Stomach (tissue), 9 donors: Measurements from ENCODE around the gene HDAC9. TPM values are rescaled to one million over a fixed set of nuclear protein-coding genes. Genes with fewer than 3 reads are reported as not detected.

ENCODE experiments used
- DNase-seq, 2 donors: peaks; one replicate each; pipeline versions ENCODE4 v3.0.0 to v3.0.0-alpha.2; 2013 to 2019
- H3K27ac ChIP-seq, 5 donors: fragments of 200-600 bp in 4 of 5; sonication (generic) in 4 of 5; one replicate each; pipeline ENCODE4 v1.5.1; 2013 to 2019; ENCODE audit warnings: mild to moderate bottlenecking in 1 of 5, moderate library complexity in 1 of 5
- H3K27me3 ChIP-seq, 3 donors: fragments of 200-600 bp; sonication (generic); one replicate each; pipeline ENCODE4 v1.5.1; 2017 to 2019; ENCODE audit warnings: mixed run types in 1 of 3
- H3K36me3 ChIP-seq, 4 donors: fragments of 200-600 bp; sonication (generic); 1 replicate in 3 of 4; 2 replicates in 1 of 4; pipeline ENCODE4 v1.5.1; 2016 to 2019
- H3K4me1 ChIP-seq, 4 donors: fragments of 200-600 bp; sonication (generic); one replicate each; pipeline ENCODE4 v1.5.1; 2016 to 2019
- H3K4me3 ChIP-seq, 4 donors: fragments of 200-600 bp; sonication (generic) in 3 of 4; one replicate each; pipeline ENCODE4 v1.5.1; 2016 to 2019; ENCODE audit warnings: mild to moderate bottlenecking in 1 of 4
- H3K9me3 ChIP-seq, 4 donors: fragments of 200-600 bp; sonication (generic); one replicate each; pipeline ENCODE4 v1.5.1; 2016 to 2019
- EP300 ChIP-seq: sonication (generic); formaldehyde crosslinking; IDR thresholded peaks from one replicate; pipeline ENCODE4 v1.6.1; 2017; ENCODE audit warnings: antibody characterized with exemption
- POLR2A ChIP-seq, 4 donors: fragments of 450-650 bp; IDR thresholded peaks; one replicate each; pipeline ENCODE4 v1.6.1; 2016; ENCODE audit warnings: antibody characterized with exemption in 4 of 4, control low read depth in 2 of 4, mild to moderate bottlenecking in 1 of 4, moderate library complexity in 1 of 4
- POLR2AphosphoS5 ChIP-seq, 3 donors: sonication (generic); formaldehyde crosslinking; IDR thresholded peaks; one replicate each; pipeline ENCODE4 v1.6.1; 2016; ENCODE audit warnings: antibody characterized with exemption in 3 of 3
- WGBS, 5 donors: extraction: QIAGEN DNeasy Blood & Tissue Kit in 3 of 5; methylation state at CpG; one replicate each; pipeline versions ENCODE4 v1.1.5 to v1.1.7; 2013 to 2018; 5-methylcytosine and 5-hydroxymethylcytosine counted together
- intact Hi-C: fragments of 100-400 bp; cut with DNase I; formaldehyde crosslinking; loops from one replicate; pipeline ENCODE4 v1.15.1; 2023; ENCODE audit warnings: low total_unique reads
- polyA plus RNA-seq, 3 donors: library from polyadenylated mRNA; stranded (reverse); fragments of 200-250 nt; gene quantifications; one replicate each; pipeline ENCODE4 v1.2.3, GENCODE V29; 2013
- total RNA-seq, 5 donors: library from RNA; depleted of rRNA; stranded (reverse); fragments of >200 nt; gene quantifications; one replicate each; pipeline versions ENCODE4 v1.1.0 to v1.2.3, GENCODE V29; 2014 to 2016
- TF ChIP-seq, protein P1 (sequence below), 7 experiments: fragments of 450-650 bp in 4 of 7; fragments of 200-600 bp in 3 of 7; sonication (generic) in 3 of 7; IDR thresholded peaks; one replicate each; pipeline ENCODE4 v1.5.1; 2016 to 2019; ENCODE audit warnings: antibody characterized with exemption in 7 of 7, control low read depth in 2 of 7, mild to moderate bottlenecking in 1 of 7
- donor health status: healthy with polysubstance abuse.
- donor health status: Bipolar disorder and iron deficiency.
- donor health status: healthy.

The HDAC9 gene
- total and polyA plus RNA-seq, 8 donors, result 1.4 to 60.0 (median 9.8) TPM

DNA sequence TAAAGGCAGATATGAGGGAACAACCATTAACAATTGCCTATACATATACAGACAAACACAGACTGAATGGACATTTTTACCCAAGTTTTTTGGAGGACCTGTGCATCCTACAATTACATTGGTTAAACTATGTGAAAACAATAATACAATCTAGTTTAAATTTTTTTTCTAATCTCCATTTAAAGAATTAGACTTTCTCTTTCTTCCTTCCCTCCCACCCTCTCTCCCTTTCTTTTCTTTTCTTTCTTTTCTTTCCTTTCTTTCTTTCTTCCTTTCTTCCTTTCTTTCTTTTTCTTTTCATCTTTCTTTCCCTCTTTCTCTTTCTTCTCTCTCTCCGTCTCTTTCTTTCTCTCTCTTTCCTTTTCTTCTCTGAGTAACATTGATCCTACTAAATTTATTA, 183.7 kb downstream of the HDAC9 start:
- H3K9me3 ChIP-seq, result no peaks in the 10 kb centered on the region
- H3K27me3 ChIP-seq, result no peaks in the 10 kb centered on the region
- no peaks in the 10 kb centered on the region for H3K36me3 ChIP-seq
- H3K4me3 ChIP-seq, result no peak overlapping the region
- H3K27ac ChIP-seq, result no peak overlapping the region
- TF ChIP-seq POLR2AphosphoS5 (IDR thresholded peaks at IDR 0.05), result no peak
- TF ChIP-seq EP300, result no peak
- TF ChIP-seq, protein P1, sequence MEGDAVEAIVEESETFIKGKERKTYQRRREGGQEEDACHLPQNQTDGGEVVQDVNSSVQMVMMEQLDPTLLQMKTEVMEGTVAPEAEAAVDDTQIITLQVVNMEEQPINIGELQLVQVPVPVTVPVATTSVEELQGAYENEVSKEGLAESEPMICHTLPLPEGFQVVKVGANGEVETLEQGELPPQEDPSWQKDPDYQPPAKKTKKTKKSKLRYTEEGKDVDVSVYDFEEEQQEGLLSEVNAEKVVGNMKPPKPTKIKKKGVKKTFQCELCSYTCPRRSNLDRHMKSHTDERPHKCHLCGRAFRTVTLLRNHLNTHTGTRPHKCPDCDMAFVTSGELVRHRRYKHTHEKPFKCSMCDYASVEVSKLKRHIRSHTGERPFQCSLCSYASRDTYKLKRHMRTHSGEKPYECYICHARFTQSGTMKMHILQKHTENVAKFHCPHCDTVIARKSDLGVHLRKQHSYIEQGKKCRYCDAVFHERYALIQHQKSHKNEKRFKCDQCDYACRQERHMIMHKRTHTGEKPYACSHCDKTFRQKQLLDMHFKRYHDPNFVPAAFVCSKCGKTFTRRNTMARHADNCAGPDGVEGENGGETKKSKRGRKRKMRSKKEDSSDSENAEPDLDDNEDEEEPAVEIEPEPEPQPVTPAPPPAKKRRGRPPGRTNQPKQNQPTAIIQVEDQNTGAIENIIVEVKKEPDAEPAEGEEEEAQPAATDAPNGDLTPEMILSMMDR (IDR thresholded peaks at IDR 0.05), result no peak
- TF ChIP-seq POLR2A (IDR thresholded peaks at IDR 0.05), result no peak
- WGBS, 5 donors, result 88 to 100% (median 96%) methylated on average over 1 of the region's 1 CpG
- intact Hi-C loops, result no loop called here
- DNase-seq, result no peak
- no peaks in the 10 kb centered on the region for H3K4me1 ChIP-seq

DNA sequence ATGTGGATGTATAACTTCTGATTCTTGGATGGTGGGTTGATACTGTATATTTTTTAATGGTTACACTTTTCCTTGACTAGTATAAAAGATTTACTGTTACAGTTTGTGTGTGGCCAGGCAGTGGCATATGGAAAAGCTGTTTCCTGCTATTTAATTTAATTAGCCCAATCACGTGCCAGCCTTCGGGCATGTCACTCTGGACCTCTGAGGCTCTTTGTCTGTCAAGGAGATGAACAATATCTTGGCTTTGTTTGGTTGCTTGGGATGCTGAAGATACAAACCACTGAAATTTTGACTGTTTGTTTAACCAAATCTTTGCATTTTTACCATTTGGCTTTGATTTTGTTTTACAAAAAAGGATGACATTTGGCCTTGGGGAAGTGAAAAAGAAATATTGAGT, 185.0 kb downstream of the HDAC9 start:
- Histone ChIP-seq H3K27ac (no peak overlapping the region), H3K4me1 (no peaks in the 10 kb centered on the region), H3K36me3 (no peaks in the 10 kb centered on the region), H3K27me3 (no peaks in the 10 kb centered on the region), H3K4me3 (no peak overlapping the region), H3K9me3 (no peaks in the 10 kb centered on the region)
- WGBS, 5 donors, result 66 to 82% (median 73%) methylated on average over 2 of the region's 2 CpGs
- no peak for DNase-seq
- TF ChIP-seq POLR2AphosphoS5 (IDR thresholded peaks at IDR 0.05) (no peak), POLR2A (IDR thresholded peaks at IDR 0.05) (no peak), EP300 (no peak)
- TF ChIP-seq, protein P1 (IDR thresholded peaks at IDR 0.05), result no peak
- intact Hi-C loops, result no loop called here

DNA sequence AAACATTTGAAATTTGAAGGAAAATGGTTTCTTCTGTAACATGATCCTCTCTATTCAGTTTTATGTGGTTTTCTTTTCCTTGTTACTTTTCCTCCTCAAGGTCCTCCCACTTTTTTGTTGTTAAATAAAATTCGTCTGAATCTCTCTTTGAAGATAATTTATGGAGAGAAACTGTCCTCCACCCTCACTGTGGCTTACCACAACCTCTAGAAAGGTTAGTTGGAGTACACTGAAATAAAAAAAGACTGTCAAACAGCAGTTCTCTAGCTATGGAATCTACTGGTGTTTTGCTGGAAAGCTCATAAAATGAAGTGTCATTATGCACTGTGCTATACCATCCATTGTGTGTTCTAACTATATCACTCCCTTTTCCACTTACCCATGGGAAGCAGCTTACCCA, 189.4 kb downstream of the HDAC9 start:
- Histone ChIP-seq H3K4me1 (no peaks in the 10 kb centered on the region), H3K4me3 (no peak overlapping the region), H3K27me3 (no peaks in the 10 kb centered on the region), H3K9me3 (no peaks in the 10 kb centered on the region), H3K27ac (no peak overlapping the region), H3K36me3 (no peaks in the 10 kb centered on the region)
- no peak for DNase-seq
- 38 to 63% (median 51%) methylated on average over 1 of the region's 1 CpG for WGBS, 5 donors
- intact Hi-C loops, result no loop called here
- no peak for TF ChIP-seq POLR2A (IDR thresholded peaks at IDR 0.05)
- TF ChIP-seq POLR2AphosphoS5 (IDR thresholded peaks at IDR 0.05), result no peak

DNA sequence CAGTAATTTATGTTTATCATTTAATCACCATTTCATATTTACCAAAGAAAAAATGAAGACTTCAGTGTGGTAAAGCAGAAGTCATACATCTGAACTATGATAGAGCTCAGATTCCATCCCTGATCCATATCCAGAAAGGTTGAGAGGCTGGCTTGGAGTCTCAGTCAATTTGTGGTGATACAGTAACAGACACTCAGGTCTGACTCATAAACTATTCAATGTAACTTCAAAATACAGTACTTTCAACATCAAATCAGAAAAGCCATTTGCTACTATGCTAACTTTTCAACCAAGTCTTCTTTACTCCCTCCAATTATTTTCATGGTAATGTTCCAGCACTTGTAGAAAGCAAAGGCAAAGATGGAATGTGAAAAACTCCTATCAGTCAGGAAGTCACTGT, 190.4 kb downstream of the HDAC9 start:
- Histone ChIP-seq H3K4me3 (no peak overlapping the region), H3K36me3 (no peaks in the 10 kb centered on the region), H3K27ac (no peak overlapping the region), H3K4me1 (no peaks in the 10 kb centered on the region), H3K9me3 (no peaks in the 10 kb centered on the region), H3K27me3 (no peaks in the 10 kb centered on the region)
- intact Hi-C loops, result no loop called here
- DNase-seq, result no peak
- TF ChIP-seq POLR2A (IDR thresholded peaks at IDR 0.05) (no peak), EP300 (no peak), POLR2AphosphoS5 (IDR thresholded peaks at IDR 0.05) (no peak)
- TF ChIP-seq, protein P1 (IDR thresholded peaks at IDR 0.05), result no peak

DNA sequence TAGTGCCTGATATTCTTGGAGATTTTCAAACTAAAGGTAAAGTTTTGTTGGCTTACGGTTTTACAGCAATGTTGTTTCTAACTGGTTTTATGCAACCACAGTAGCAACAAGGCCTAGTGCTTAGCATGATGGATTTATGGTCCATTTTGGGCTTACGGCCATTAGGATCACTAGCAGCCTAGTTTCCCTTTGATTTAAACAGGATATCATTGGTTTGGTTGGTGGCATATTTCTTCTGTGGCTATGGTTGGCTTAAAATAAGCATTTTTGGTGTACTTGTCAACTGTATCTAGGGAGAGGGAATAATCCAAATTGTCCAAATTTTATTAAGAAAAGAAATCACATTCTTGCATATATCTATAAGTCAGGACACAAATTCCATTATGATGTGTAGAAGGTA, 194.0 kb downstream of the HDAC9 start:
- Histone ChIP-seq H3K36me3 (no peaks in the 10 kb centered on the region), H3K9me3 (no peaks in the 10 kb centered on the region), H3K4me3 (no peak overlapping the region), H3K27ac (no peak overlapping the region), H3K4me1 (peaks cover 0 to 4% (median 0%) of the 10 kb centered on the region in 4 donors), H3K27me3 (no peaks in the 10 kb centered on the region)
- no peak for TF ChIP-seq POLR2AphosphoS5 (IDR thresholded peaks at IDR 0.05)
- WGBS, 5 donors, result 87 to 94% (median 91%) methylated on average over 2 of the region's 2 CpGs
- DNase-seq, result no peak
- intact Hi-C loops, result no loop called here
